Spleen (tissue), 11 donors: ENCODE measurements around the gene KRT7. TPM values are rescaled to one million over a fixed set of nuclear protein-coding genes. Genes with fewer than 3 reads are reported as not detected.

Experiments
- DNase-seq: peaks from one replicate; pipeline ENCODE4 v3.0.0-alpha.2; 2020
- H3K27ac ChIP-seq, 8 donors: fragments of 200-600 bp; sonication (generic) in 7 of 8; 1 replicate in 4 of 8; 2 replicates in 4 of 8; pipeline versions ENCODE4 v1.5.0 to v1.8.0; 2016 to 2021; ENCODE audit warnings: inconsistent platforms in 4 of 8, mild to moderate bottlenecking in 4 of 8, moderate library complexity in 1 of 8
- H3K27me3 ChIP-seq, 7 donors: fragments of 200-600 bp; sonication (generic) in 6 of 7; replicated peaks in 1 of 7; 1 replicate in 4 of 7; 2 replicates in 3 of 7; pipeline versions ENCODE4 v1.5.0 to v1.8.0; 2016 to 2021; ENCODE audit warnings: inconsistent platforms in 3 of 7, mild to moderate bottlenecking in 1 of 7
- H3K36me3 ChIP-seq, 6 donors: fragments of 200-600 bp; sonication (generic) in 5 of 6; 1 replicate in 4 of 6; 2 replicates in 2 of 6; pipeline versions ENCODE4 v1.5.0 to v1.8.0; 2016 to 2021; ENCODE audit warnings: inconsistent platforms in 2 of 6
- H3K4me1 ChIP-seq, 6 donors: fragments of 200-600 bp; sonication (generic) in 5 of 6; 1 replicate in 3 of 6; 2 replicates in 3 of 6; pipeline versions ENCODE4 v1.5.0 to v1.8.0; 2016 to 2021; ENCODE audit warnings: inconsistent platforms in 3 of 6
- H3K4me3 ChIP-seq, 8 donors: fragments of 200-600 bp; sonication (generic) in 7 of 8; 1 replicate in 4 of 8; 2 replicates in 4 of 8; pipeline versions ENCODE4 v1.5.0 to v1.8.0; 2016 to 2021; ENCODE audit warnings: inconsistent platforms in 4 of 8, mild to moderate bottlenecking in 4 of 8, moderate library complexity in 2 of 8
- H3K9me3 ChIP-seq, 8 donors: fragments of 200-600 bp; sonication (generic) in 7 of 8; 1 replicate in 4 of 8; 2 replicates in 4 of 8; pipeline versions ENCODE4 v1.5.0 to v1.8.0; 2016 to 2021; ENCODE audit warnings: inconsistent platforms in 4 of 8
- POLR2A ChIP-seq, 3 donors: fragments of 450-650 bp; IDR thresholded peaks; one replicate each; pipeline ENCODE4 v1.5.1; 2017; ENCODE audit warnings: antibody characterized with exemption in 3 of 3, mild to moderate bottlenecking in 1 of 3
- POLR2AphosphoS5 ChIP-seq, 3 donors: sonication (generic); formaldehyde crosslinking; IDR thresholded peaks; one replicate each; pipeline ENCODE4 v1.5.1; 2017; ENCODE audit warnings: antibody characterized with exemption in 3 of 3
- WGBS, 5 donors: extraction: QIAGEN DNeasy Blood & Tissue Kit in 3 of 5; methylation state at CpG; one replicate each; pipeline versions ENCODE4 v1.1.5 to v1.1.7; 2013 to 2018; 5-methylcytosine and 5-hydroxymethylcytosine counted together
- intact Hi-C: fragments of 100-400 bp; cut with DNase I; formaldehyde crosslinking; loops from one replicate; pipeline ENCODE4 v1.15.0; 2023; ENCODE audit warnings: low total_unique reads
- polyA plus RNA-seq, 3 donors: library from polyadenylated mRNA; stranded (reverse); fragments of 200-250 nt; gene quantifications; one replicate each; pipeline ENCODE4 v1.2.1, GENCODE V29; 2013
- total RNA-seq, 7 donors: library from RNA; depleted of rRNA in 3 of 7; stranded (reverse); fragments of >200 nt in 3 of 7; fragmentation: NEBNext Ultra II Directional in 4 of 7; extraction: Animal tissue kit (Norgen Biotek cat#: 25700) in 4 of 7; gene quantifications; one replicate each; pipeline versions ENCODE4 v1.1.0 to v1.2.1, GENCODE V29; 2016 to 2021
- TF ChIP-seq, protein P1 (sequence below), 11 experiments: fragments of 200-600 bp in 7 of 11; fragments of 450-650 bp in 4 of 11; sonication (generic) in 4 of 11; IDR thresholded peaks in 8 of 11; conservative IDR thresholded peaks in 3 of 11; 1 replicate in 7 of 11; 2 replicates in 4 of 11; pipeline versions ENCODE4 v1.4.0 to v1.8.0; 2016 to 2021; ENCODE audit warnings: antibody characterized with exemption in 11 of 11, inconsistent platforms in 4 of 11, mild to moderate bottlenecking in 1 of 11
- donor health status: healthy with polysubstance abuse.
- donor health status: DM: no; HTN: no; CAD: no; lungs with moderate emphysema.
- donor health status: DM: no; HTN: no; CAD: no.
- donor health status: Bipolar disorder and iron deficiency.
- donor health status: healthy.
- donor health status: DM: no; HTN: no; CAD: no.
- donor health status: DM: yes; HTN: yes; CAD: no.

Gene KRT7
- total and polyA plus RNA-seq, 10 donors, result 0.73 to 1.9 (median 1.2) TPM; not detected in 3

DNA sequence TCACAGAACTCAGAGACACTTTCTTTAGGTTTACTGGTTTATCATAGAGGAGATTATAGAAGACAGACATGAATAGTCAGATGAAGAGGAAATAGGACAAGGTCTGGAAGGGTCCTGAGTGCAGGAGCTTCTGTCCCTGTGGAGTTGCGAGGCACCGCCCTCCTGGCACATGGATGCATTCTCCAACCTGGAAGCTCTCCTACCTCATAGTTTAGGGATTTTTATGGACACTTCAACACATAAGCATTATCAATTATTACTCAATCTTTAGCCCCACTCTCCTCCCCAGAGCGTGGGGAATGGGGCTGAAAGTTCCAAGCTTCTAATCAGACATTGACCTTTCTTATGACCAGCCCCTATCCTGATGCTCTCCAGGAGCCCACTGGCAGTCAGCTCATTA lies 12.6 kb upstream of the KRT7 start:
- H3K36me3 ChIP-seq, result no peaks in the 10 kb centered on the region
- H3K27me3 ChIP-seq, result peaks cover 0 to 50% (median 9%) of the 10 kb centered on the region in 7 donors
- no peak overlapping the region for H3K4me3 ChIP-seq
- peak; percentile 27 for DNase-seq
- no peak overlapping the region for H3K27ac ChIP-seq
- peaks cover 3 to 22% (median 12%) of the 10 kb centered on the region in 6 donors for H3K4me1 ChIP-seq
- H3K9me3 ChIP-seq, result no peaks in the 10 kb centered on the region
- no peak for TF ChIP-seq POLR2A (IDR thresholded peaks at IDR 0.05)
- TF ChIP-seq, protein P1, sequence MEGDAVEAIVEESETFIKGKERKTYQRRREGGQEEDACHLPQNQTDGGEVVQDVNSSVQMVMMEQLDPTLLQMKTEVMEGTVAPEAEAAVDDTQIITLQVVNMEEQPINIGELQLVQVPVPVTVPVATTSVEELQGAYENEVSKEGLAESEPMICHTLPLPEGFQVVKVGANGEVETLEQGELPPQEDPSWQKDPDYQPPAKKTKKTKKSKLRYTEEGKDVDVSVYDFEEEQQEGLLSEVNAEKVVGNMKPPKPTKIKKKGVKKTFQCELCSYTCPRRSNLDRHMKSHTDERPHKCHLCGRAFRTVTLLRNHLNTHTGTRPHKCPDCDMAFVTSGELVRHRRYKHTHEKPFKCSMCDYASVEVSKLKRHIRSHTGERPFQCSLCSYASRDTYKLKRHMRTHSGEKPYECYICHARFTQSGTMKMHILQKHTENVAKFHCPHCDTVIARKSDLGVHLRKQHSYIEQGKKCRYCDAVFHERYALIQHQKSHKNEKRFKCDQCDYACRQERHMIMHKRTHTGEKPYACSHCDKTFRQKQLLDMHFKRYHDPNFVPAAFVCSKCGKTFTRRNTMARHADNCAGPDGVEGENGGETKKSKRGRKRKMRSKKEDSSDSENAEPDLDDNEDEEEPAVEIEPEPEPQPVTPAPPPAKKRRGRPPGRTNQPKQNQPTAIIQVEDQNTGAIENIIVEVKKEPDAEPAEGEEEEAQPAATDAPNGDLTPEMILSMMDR (IDR thresholded peaks at IDR 0.05 in 8 of 11, conservative IDR thresholded peaks at IDR 0.05 in 3 of 11), result no peak
- TF ChIP-seq POLR2AphosphoS5 (IDR thresholded peaks at IDR 0.05), result no peak
- intact Hi-C loops, result no loop called here
- WGBS, 5 donors, result 88 to 94% (median 94%) methylated on average over 3 of the region's 3 CpGs

DNA sequence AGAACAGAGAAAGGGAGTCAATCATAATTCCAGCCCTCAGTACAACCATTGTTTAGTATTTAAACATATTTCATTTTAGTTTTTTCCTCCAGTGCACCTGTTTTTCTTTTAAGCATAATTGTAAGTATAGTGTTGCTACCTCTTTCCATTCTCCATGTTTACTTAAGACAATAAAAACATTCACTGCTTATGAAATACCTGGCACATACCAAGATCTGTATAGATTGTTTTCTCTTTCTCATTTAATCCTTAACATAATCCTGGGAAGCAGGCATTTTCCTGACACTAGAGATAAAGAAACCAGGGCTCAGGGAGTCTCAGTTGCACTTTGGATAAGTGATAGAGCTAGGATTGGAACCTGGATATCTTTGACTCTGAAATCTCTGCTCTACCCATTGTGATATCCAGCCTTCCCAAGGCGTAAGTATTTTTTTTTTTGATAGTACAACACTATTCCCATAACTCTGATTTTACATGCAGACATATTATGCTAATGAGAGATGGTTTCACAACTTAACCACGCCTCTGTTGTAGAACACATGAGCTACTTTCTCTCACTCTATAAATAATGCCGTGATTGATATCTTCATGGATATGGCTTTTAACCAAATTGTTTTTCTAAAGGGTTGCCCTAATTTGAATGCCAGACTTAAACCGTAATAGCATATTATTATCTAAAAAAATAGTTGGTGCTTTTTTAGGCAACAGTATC lies 11.8 kb upstream of the KRT7 start:
- no peak overlapping the region for H3K27ac ChIP-seq
- intact Hi-C loops, result no loop called here
- H3K27me3 ChIP-seq, result peaks cover 0 to 49% (median 9%) of the 10 kb centered on the region in 7 donors
- H3K9me3 ChIP-seq, result no peaks in the 10 kb centered on the region
- H3K36me3 ChIP-seq, result no peaks in the 10 kb centered on the region
- TF ChIP-seq, protein P1 (IDR thresholded peaks at IDR 0.05 in 8 of 11, conservative IDR thresholded peaks at IDR 0.05 in 3 of 11), result no peak
- no peak for TF ChIP-seq POLR2A (IDR thresholded peaks at IDR 0.05)
- TF ChIP-seq POLR2AphosphoS5 (IDR thresholded peaks at IDR 0.05), result no peak
- no peak for DNase-seq
- no peak overlapping the region for H3K4me3 ChIP-seq
- peaks cover 3 to 20% (median 12%) of the 10 kb centered on the region in 6 donors for H3K4me1 ChIP-seq
- WGBS, 5 donors, result 79 to 90% (median 87%) methylated on average over 4 of the region's 4 CpGs

DNA sequence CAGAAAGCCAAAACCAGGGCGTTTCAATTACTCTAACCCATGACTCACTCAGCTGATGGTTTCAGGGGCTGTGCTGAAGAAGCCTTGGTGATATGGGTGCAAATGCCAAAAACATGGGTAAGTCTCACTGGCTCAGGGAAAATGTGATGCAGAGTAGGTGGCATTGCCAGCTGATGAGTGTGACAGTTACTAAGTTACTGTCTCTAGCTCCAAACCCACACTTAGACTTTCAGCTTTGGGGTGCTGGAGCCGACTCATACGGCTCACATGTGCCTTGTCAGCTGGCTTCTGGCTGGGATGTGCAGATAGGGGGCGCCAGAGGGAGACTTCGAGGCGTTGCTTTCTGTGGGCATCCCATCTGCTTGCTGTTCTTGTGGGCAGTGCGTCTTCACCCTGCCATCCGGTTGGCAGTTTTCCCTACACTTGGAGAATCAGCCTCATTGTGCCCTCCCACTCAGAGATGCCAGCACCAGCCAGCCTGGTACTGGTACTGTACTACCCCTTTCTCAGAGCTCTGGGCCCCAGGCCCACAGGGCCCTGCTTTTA lies 11.1 kb upstream of the KRT7 start:
- no peak overlapping the region for H3K27ac ChIP-seq
- DNase-seq, result peak; percentile 72
- H3K27me3 ChIP-seq, result peaks cover 0 to 47% (median 9%) of the 10 kb centered on the region in 7 donors
- WGBS, 5 donors, result 12 to 23% (median 19%) methylated on average over 8 of the region's 8 CpGs
- TF ChIP-seq, protein P1 (IDR thresholded peaks at IDR 0.05 in 8 of 11, conservative IDR thresholded peaks at IDR 0.05 in 3 of 11), result peak in 6 of 11 experiments; percentile 19 to 49 (median 31)
- TF ChIP-seq POLR2A (IDR thresholded peaks at IDR 0.05) (no peak), POLR2AphosphoS5 (IDR thresholded peaks at IDR 0.05) (no peak)
- H3K9me3 ChIP-seq, result no peaks in the 10 kb centered on the region
- peaks cover 3 to 16% (median 7%) of the 10 kb centered on the region in 6 donors for H3K4me1 ChIP-seq
- no peak overlapping the region for H3K4me3 ChIP-seq
- no peaks in the 10 kb centered on the region for H3K36me3 ChIP-seq
- intact Hi-C loops, result no loop called here

DNA sequence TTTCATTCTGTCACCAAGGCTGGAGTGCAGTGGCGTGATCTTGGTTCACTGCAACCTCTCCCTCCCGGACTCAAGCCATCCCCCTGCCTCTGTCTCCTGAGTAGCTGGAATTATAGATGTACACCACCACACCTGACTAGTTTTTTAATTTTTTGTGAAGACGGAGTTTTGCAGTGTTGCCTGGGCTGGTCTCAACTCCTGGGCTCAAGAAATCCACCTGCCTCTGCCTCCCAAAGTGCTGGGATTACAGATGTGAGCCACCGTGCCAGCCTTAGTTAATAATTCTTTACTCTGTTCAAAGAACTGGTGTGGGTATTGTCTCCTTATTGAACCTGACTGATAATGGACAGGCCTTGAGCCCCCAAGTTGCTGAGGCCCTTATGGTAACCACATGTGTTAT lies 10.4 kb upstream of the KRT7 start:
- Histone ChIP-seq H3K27ac (no peak overlapping the region), H3K4me3 (no peak overlapping the region), H3K4me1 (peaks cover 0 to 9% (median 0%) of the 10 kb centered on the region in 6 donors), H3K9me3 (no peaks in the 10 kb centered on the region), H3K27me3 (peaks cover 0 to 47% (median 9%) of the 10 kb centered on the region in 7 donors), H3K36me3 (no peaks in the 10 kb centered on the region)
- TF ChIP-seq POLR2A (IDR thresholded peaks at IDR 0.05), result no peak
- TF ChIP-seq, protein P1 (IDR thresholded peaks at IDR 0.05 in 8 of 11, conservative IDR thresholded peaks at IDR 0.05 in 3 of 11), result no peak
- no peak for TF ChIP-seq POLR2AphosphoS5 (IDR thresholded peaks at IDR 0.05)
- DNase-seq, result peak; percentile 2
- WGBS, 5 donors, result 89 to 96% (median 94%) methylated on average over 4 of the region's 4 CpGs
- intact Hi-C loops, result no loop called here
